NB4 (cell line): ENCODE results near the gene ITPR3.

Source experiments
- POLR2A ChIP-seq: IDR thresholded peaks from 2 replicates; pipeline ENCODE4 v1.6.1; 2011; ENCODE audit warnings: mild to moderate bottlenecking; ENCODE audit not compliant: insufficient read length; ENCODE audit errors: extremely low read depth
- TF ChIP-seq, protein P1 (sequence below): IDR thresholded peaks from one replicate; pipeline ENCODE4 v1.5.1; 2012; ENCODE audit warnings: low read depth, low read length

DNA sequence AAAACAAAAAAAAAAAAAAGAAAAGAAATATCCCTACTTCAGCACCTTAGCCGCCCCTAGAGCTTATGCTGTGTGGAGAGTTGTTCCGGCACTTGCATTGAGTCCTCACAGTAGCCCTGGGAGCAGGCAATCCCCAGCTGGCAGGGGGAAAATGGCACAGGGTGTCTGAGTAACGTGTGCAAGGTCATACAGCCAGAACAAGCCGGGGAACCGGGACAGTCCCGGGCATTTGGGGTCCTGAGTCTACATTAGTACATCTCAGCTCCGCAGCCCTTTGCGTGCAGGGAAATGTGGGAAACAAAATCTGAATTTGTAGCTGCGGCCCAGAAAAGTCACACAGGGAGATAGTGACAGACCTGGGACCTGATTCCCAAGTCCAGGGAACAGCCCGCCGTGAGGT, 44.5 kb upstream of the ITPR3 start:
- no peak for TF ChIP-seq POLR2A
- TF ChIP-seq, protein P1, sequence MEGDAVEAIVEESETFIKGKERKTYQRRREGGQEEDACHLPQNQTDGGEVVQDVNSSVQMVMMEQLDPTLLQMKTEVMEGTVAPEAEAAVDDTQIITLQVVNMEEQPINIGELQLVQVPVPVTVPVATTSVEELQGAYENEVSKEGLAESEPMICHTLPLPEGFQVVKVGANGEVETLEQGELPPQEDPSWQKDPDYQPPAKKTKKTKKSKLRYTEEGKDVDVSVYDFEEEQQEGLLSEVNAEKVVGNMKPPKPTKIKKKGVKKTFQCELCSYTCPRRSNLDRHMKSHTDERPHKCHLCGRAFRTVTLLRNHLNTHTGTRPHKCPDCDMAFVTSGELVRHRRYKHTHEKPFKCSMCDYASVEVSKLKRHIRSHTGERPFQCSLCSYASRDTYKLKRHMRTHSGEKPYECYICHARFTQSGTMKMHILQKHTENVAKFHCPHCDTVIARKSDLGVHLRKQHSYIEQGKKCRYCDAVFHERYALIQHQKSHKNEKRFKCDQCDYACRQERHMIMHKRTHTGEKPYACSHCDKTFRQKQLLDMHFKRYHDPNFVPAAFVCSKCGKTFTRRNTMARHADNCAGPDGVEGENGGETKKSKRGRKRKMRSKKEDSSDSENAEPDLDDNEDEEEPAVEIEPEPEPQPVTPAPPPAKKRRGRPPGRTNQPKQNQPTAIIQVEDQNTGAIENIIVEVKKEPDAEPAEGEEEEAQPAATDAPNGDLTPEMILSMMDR = no peak
